ENCODE measurements around the gene ZNF35. TPM values are rescaled to one million over a fixed set of nuclear protein-coding genes. Genes with fewer than 3 reads are reported as not detected.

Gene ZNF35
- total and polyA plus RNA-seq, 10 of the 15 experiments (the other 5 are each of a cell fraction or from before 2014, with no cell fraction given) = 9.3 to 21.1 (median 13.4) TPM

DNA sequence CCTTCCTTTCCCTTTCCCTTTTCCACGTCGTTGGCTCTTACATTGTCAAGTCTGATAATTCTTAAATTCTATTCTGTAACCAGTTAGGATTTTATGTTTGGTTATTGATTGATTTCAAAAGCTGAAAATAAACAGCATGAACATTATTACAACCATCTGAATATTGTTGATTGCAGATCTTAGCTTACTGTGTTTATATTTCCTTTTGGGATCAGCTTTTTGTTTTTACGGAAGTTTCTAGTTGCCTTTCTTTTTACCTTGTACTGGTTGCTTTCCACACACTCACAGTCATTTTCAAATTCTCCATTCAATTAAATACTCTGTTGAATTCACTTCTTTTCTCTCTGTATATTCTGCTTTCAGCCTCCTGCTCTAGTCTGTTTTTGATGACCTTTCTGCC is 16.6 kb downstream of the ZNF35 start (continued):
- no peak for TF ChIP-seq E2F4 (IDR thresholded peaks at IDR 0.05; ENCODE audit: low read depth, low read length)
- TF ChIP-seq, protein P1, sequence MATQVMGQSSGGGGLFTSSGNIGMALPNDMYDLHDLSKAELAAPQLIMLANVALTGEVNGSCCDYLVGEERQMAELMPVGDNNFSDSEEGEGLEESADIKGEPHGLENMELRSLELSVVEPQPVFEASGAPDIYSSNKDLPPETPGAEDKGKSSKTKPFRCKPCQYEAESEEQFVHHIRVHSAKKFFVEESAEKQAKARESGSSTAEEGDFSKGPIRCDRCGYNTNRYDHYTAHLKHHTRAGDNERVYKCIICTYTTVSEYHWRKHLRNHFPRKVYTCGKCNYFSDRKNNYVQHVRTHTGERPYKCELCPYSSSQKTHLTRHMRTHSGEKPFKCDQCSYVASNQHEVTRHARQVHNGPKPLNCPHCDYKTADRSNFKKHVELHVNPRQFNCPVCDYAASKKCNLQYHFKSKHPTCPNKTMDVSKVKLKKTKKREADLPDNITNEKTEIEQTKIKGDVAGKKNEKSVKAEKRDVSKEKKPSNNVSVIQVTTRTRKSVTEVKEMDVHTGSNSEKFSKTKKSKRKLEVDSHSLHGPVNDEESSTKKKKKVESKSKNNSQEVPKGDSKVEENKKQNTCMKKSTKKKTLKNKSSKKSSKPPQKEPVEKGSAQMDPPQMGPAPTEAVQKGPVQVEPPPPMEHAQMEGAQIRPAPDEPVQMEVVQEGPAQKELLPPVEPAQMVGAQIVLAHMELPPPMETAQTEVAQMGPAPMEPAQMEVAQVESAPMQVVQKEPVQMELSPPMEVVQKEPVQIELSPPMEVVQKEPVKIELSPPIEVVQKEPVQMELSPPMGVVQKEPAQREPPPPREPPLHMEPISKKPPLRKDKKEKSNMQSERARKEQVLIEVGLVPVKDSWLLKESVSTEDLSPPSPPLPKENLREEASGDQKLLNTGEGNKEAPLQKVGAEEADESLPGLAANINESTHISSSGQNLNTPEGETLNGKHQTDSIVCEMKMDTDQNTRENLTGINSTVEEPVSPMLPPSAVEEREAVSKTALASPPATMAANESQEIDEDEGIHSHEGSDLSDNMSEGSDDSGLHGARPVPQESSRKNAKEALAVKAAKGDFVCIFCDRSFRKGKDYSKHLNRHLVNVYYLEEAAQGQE (IDR thresholded peaks at IDR 0.05; ENCODE audit: low read depth, low read length) = no peak
- no peak for TF ChIP-seq BRCA1 (IDR thresholded peaks at IDR 0.05; ENCODE audit: low read depth, low read length)

DNA sequence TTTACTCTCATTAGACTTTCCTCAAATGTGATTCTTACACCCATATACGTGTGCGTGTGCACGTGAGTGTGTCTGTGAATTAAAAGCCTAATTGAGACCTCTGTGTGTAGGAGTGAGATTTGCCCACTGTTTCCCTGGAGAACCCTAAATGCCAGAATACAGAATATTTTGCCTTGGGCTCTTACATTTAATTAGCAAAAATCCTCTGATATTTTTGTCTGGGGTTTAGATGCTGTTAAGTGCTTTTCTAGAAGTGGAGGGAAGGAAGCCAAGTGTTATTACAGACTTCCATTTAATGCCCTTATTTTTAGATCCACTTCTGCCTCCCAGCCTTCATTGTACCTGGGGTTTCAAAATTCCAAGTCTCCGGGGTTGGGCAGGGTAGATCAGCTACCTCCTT is 17.8 kb downstream of the ZNF35 start:
- TF ChIP-seq JUND (IDR thresholded peaks at IDR 0.05; ENCODE audit: low read depth, low read length) = no peak
- no peak for TF ChIP-seq MEF2A (IDR thresholded peaks at IDR 0.05; ENCODE audit: insufficient read depth, low read depth, low read length)
- no peak for TF ChIP-seq NFIC (IDR thresholded peaks at IDR 0.05; ENCODE audit: low read depth, low read length)
- no peak for TF ChIP-seq SREBF2 (IDR thresholded peaks at IDR 0.05; ENCODE audit: low read length)
- TF ChIP-seq MLLT1 (IDR thresholded peaks at IDR 0.05) = no peak
- no peak for TF ChIP-seq EED (IDR thresholded peaks at IDR 0.05; ENCODE audit: low read depth)
- TF ChIP-seq HCFC1 (IDR thresholded peaks at IDR 0.05; ENCODE audit: low read length) = no peak
- POLR2A ChIA-PET = no interaction called here
- SMC1A ChIA-PET (ENCODE audit: uncharacterized antibody, unreplicated experiment) = interaction anchor here (0.6 to 1.0 kb wide), 2 partner anchors 12 to 852 kb away, joined by 3 read pairs; no protein-coding TSS in a partner anchor

More for the DNA sequence above, 17.8 kb downstream of the ZNF35 start:
- intact Hi-C loops (cut with micrococcal nuclease; ENCODE audit: unreplicated experiment) (no loop called here), in situ Hi-C loops (cut with MboI) (no loop called here)
- peaks cover 2% of the 10 kb centered on the region; the same call in 1 of the 3 replicates for H3K9me3 ChIP-seq (replicated peaks; ENCODE audit: control insufficient read depth, insufficient read depth, low read length)
- no peaks in the 10 kb centered on the region for H3K27me3 ChIP-seq (replicated peaks in 1 of 2; ENCODE audit: control insufficient read depth in 2 of 2, insufficient read depth in 2 of 2, low read length in 1 of 2)
- ATAC-seq (no peak), FAIRE-seq (no peak), DNase-seq (ENCODE audit: low read depth, low spot score) (no peak)
- no peak overlapping the region for H3K4me3 ChIP-seq
- H2AFZ ChIP-seq (ENCODE audit: control insufficient read depth, low read depth, low read length) = no peak overlapping the region
- H3K36me3 ChIP-seq (ENCODE audit: control insufficient read depth in 2 of 2, insufficient read depth in 2 of 2, low read length in 1 of 2) = peaks cover 0 to under 1% of the 10 kb centered on the region in 2 experiments; a peak in 1 of 4 replicates
- RAD21 ChIA-PET (ENCODE audit: unreplicated experiment) = no interaction called here
- H3K4me2 ChIP-seq (ENCODE audit: control insufficient read depth, insufficient read depth) = no peak overlapping the region
- no peaks in the 10 kb centered on the region for H3K4me1 ChIP-seq (ENCODE audit: control insufficient read depth, insufficient read depth, low read length)
- no peaks in the 10 kb centered on the region for H4K20me1 ChIP-seq (ENCODE audit: control insufficient read depth, insufficient read depth)
- WGBS (ENCODE audit: insufficient coverage, insufficient replicate concordance, low lambda C conversion rate, missing lambda C conversion rate) = 99% methylated on average over 4 of the region's 4 CpGs
- no peaks in the 10 kb centered on the region for H3K79me2 ChIP-seq (ENCODE audit: control insufficient read depth, insufficient read depth, low read length)
- CTCF ChIA-PET = no interaction called here
- H3K9ac ChIP-seq (ENCODE audit: control insufficient read depth, insufficient read depth, low read length) = no peak overlapping the region
- BruUV-seq (replicated peaks) = no TSS peak
- no peak overlapping the region for H3K27ac ChIP-seq (ENCODE audit: control insufficient read depth, insufficient read depth)
